K562 (cell line): Measurements from ENCODE around the gene TNN. TPM values are rescaled to one million over a fixed set of nuclear protein-coding genes. Genes with fewer than 3 reads are reported as not detected.

ENCODE experiments used
- BHLHE40 ChIP-seq: IDR thresholded peaks from 2 replicates; pipeline ENCODE4 v1.6.1; 2011; ENCODE audit warnings: low read length, improper control_type of control experiment
- CBX3 ChIP-seq, 2 experiments: IDR thresholded peaks; 1 replicate in 1 of 2; 2 replicates in 1 of 2; pipeline ENCODE4 v1.6.1; 2012; ENCODE audit warnings: inconsistent platforms in 2 of 2, low read length in 2 of 2, borderline replicate concordance in 1 of 2, control low read depth in 1 of 2
- CBX5 ChIP-seq: IDR thresholded peaks from 2 replicates; pipeline ENCODE4 v1.6.1; 2014; ENCODE audit warnings: low read depth, borderline replicate concordance
- ESRRA ChIP-seq: fragments of 450-650 bp; IDR thresholded peaks from 2 replicates; pipeline ENCODE4 v1.6.1; 2014; ENCODE audit warnings: low read depth, mild to moderate bottlenecking, moderate library complexity, borderline replicate concordance
- EZH2 ChIP-seq: IDR thresholded peaks from 2 replicates; pipeline ENCODE4 v1.6.1; 2012; ENCODE audit warnings: low read depth, mild to moderate bottlenecking, inconsistent platforms, low read length, borderline replicate concordance
- GTF2F1 ChIP-seq: IDR thresholded peaks from 2 replicates; pipeline ENCODE4 v1.6.1; 2011; ENCODE audit warnings: low read depth, low read length, improper control_type of control experiment
- KAT8 ChIP-seq: fragments of 450-650 bp; IDR thresholded peaks from 2 replicates; pipeline ENCODE4 v1.6.1; 2016; ENCODE audit warnings: low read depth, mild to moderate bottlenecking
- MAFG ChIP-seq: fragments of 450-650 bp; conservative IDR thresholded peaks from 2 replicates; pipeline ENCODE4 v1.6.1; 2016; ENCODE audit warnings: missing genetic modification characterization, missing compliant biosample characterization
- NFIX ChIP-seq: fragments of 250-450 bp; sonication (Bioruptor Pico); IDR thresholded peaks from 2 replicates; pipeline ENCODE4 v1.4.0; 2020; ENCODE audit warnings: low read depth, mild to moderate bottlenecking, moderate library complexity
- PHF21A ChIP-seq: fragments of 450-650 bp; IDR thresholded peaks from 2 replicates; pipeline ENCODE4 v1.6.1; 2017; ENCODE audit warnings: low read depth, borderline replicate concordance
- POLR2G ChIP-seq: fragments of 200-400 bp; formaldehyde crosslinking; IDR thresholded peaks from 2 replicates; pipeline ENCODE4 v1.6.1; 2017; ENCODE audit warnings: low read depth, mild to moderate bottlenecking, antibody characterized with exemption, low read length, moderate library complexity
- POLR2H ChIP-seq: IDR thresholded peaks from 2 replicates; pipeline ENCODE4 v1.6.1; 2016; ENCODE audit warnings: missing genetic modification characterization, low read depth, mild to moderate bottlenecking, control low read depth, missing compliant biosample characterization, moderate library complexity
- RBM17 ChIP-seq: fragments of 200-400 bp; formaldehyde crosslinking; IDR thresholded peaks from 2 replicates; pipeline ENCODE4 v1.6.1; 2017; ENCODE audit warnings: low read depth, mild to moderate bottlenecking, low read length, borderline replicate concordance
- SMAD4 ChIP-seq: fragments of 250-450 bp; sonication (Bioruptor Pico); conservative IDR thresholded peaks from 2 replicates; pipeline ENCODE4 v1.8.0; 2021; ENCODE audit warnings: inconsistent platforms, mild to moderate bottlenecking, moderate library complexity
- SMARCA4 ChIP-seq: fragments of 450-650 bp; IDR thresholded peaks from 2 replicates; pipeline ENCODE4 v1.6.1; 2016
- STAT5B ChIP-seq: fragments of 250-450 bp; sonication (Bioruptor Pico); IDR thresholded peaks from 2 replicates; pipeline ENCODE4 v1.8.0; 2021; ENCODE audit warnings: mild to moderate bottlenecking, inconsistent platforms
- TAF15 ChIP-seq: fragments of 200-400 bp; formaldehyde crosslinking; IDR thresholded peaks from 2 replicates; pipeline ENCODE4 v1.6.1; 2017; ENCODE audit warnings: mild to moderate bottlenecking, low read depth, low read length, moderate library complexity
- ZNF384 ChIP-seq: IDR thresholded peaks from 2 replicates; pipeline ENCODE4 v1.6.1; 2012; ENCODE audit warnings: low read depth, low read length, improper control_type of control experiment
- polyA plus RNA-seq, 8 experiments: library from polyadenylated mRNA; depleted of rRNA in 4 of 8; stranded (reverse) in 5 of 8; unstranded in 3 of 8; fragments of >200 nt; fragmentation: Nextera tagmentation in 2 of 8; fragmentation: Illumina TruSeq in 1 of 8; extraction: Ambion mirVana in 2 of 8; extraction: Trizol in 1 of 8; gene quantifications; 2 replicates each; pipeline versions ENCODE4 v1.2.1 to v1.2.3, GENCODE V29; 2011 to 2014; ENCODE audit warnings: inconsistent platforms in 1 of 8, missing spikeins in 1 of 8
- total RNA-seq, 7 experiments: library from RNA; depleted of rRNA in 6 of 7; stranded (reverse); fragments of >200 nt in 6 of 7; fragmentation: Illumina TruSeq in 2 of 7; extraction: Trizol in 2 of 7; gene quantifications; 2 replicates each; pipeline versions ENCODE4 v1.2.1 to v1.2.3, GENCODE V29; 2011 to 2021; ENCODE audit warnings: low replicate concordance in 1 of 7
- TF ChIP-seq, protein P1 (sequence below): sonication (generic); formaldehyde crosslinking; IDR thresholded peaks from 2 replicates; pipeline ENCODE4 v1.8.0; 2022; ENCODE audit warnings: missing genetic modification reagents, mild to moderate bottlenecking, borderline replicate concordance
- TF ChIP-seq, protein P2 (sequence below): fragments of 450-650 bp; formaldehyde crosslinking; IDR thresholded peaks from 2 replicates; pipeline ENCODE4 v1.4.0; 2020; ENCODE audit warnings: mild to moderate bottlenecking, moderate library complexity
- TF ChIP-seq, protein P3 (sequence below): fragments of 250-450 bp; sonication (Bioruptor Pico); IDR thresholded peaks from 2 replicates; pipeline ENCODE4 v1.4.0; 2020; ENCODE audit warnings: mild to moderate bottlenecking, moderate library complexity

The TNN gene
- total and polyA plus RNA-seq, 9 of the 15 experiments (the other 6 are each of a cell fraction or from before 2014, with no cell fraction given), result 0.01 to 0.09 (median 0.07) TPM; not detected in 4

GRCh38 chr1:175023043-175023921 lies 44.4 kb upstream of the TNN start, which contains the start of gene MRPS14 (continued):
- TF ChIP-seq, protein P1, sequence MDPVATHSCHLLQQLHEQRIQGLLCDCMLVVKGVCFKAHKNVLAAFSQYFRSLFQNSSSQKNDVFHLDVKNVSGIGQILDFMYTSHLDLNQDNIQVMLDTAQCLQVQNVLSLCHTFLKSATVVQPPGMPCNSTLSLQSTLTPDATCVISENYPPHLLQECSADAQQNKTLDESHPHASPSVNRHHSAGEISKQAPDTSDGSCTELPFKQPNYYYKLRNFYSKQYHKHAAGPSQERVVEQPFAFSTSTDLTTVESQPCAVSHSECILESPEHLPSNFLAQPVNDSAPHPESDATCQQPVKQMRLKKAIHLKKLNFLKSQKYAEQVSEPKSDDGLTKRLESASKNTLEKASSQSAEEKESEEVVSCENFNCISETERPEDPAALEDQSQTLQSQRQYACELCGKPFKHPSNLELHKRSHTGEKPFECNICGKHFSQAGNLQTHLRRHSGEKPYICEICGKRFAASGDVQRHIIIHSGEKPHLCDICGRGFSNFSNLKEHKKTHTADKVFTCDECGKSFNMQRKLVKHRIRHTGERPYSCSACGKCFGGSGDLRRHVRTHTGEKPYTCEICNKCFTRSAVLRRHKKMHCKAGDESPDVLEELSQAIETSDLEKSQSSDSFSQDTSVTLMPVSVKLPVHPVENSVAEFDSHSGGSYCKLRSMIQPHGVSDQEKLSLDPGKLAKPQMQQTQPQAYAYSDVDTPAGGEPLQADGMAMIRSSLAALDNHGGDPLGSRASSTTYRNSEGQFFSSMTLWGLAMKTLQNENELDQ (CRISPR knock-in tag), result no peak
- no peak for TF ChIP-seq GTF2F1
- TF ChIP-seq CBX5, result no peak
- TF ChIP-seq PHF21A, result no peak
- TF ChIP-seq NFIX (CRISPR knock-in tag), result no peak
- TF ChIP-seq POLR2G, result peak; percentile 87
- TF ChIP-seq TAF15, result no peak
- peak; percentile 96 for TF ChIP-seq POLR2H (tag)
- TF ChIP-seq ESRRA, result peak; percentile 92
- peak; percentile 36; the same call in 1 of the 2 replicates for TF ChIP-seq BHLHE40
- no peak for TF ChIP-seq SMAD4 (CRISPR knock-in tag)
- no peak for TF ChIP-seq MAFG (tag)
- TF ChIP-seq, protein P2, sequence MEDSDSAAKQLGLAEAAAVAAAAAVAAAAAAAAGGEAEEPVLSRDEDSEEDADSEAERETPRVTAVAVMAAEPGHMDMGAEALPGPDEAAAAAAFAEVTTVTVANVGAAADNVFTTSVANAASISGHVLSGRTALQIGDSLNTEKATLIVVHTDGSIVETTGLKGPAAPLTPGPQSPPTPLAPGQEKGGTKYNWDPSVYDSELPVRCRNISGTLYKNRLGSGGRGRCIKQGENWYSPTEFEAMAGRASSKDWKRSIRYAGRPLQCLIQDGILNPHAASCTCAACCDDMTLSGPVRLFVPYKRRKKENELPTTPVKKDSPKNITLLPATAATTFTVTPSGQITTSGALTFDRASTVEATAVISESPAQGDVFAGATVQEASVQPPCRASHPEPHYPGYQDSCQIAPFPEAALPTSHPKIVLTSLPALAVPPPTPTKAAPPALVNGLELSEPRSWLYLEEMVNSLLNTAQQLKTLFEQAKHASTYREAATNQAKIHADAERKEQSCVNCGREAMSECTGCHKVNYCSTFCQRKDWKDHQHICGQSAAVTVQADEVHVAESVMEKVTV, result no peak
- peak in 1 of 2 experiments; percentile 64; a peak in 1 of 3 replicates for TF ChIP-seq CBX3 (IDR thresholded peaks at IDR 0.05; ENCODE audit: borderline replicate concordance in 1 of 2, low read length in 2 of 2)
- TF ChIP-seq, protein P3, sequence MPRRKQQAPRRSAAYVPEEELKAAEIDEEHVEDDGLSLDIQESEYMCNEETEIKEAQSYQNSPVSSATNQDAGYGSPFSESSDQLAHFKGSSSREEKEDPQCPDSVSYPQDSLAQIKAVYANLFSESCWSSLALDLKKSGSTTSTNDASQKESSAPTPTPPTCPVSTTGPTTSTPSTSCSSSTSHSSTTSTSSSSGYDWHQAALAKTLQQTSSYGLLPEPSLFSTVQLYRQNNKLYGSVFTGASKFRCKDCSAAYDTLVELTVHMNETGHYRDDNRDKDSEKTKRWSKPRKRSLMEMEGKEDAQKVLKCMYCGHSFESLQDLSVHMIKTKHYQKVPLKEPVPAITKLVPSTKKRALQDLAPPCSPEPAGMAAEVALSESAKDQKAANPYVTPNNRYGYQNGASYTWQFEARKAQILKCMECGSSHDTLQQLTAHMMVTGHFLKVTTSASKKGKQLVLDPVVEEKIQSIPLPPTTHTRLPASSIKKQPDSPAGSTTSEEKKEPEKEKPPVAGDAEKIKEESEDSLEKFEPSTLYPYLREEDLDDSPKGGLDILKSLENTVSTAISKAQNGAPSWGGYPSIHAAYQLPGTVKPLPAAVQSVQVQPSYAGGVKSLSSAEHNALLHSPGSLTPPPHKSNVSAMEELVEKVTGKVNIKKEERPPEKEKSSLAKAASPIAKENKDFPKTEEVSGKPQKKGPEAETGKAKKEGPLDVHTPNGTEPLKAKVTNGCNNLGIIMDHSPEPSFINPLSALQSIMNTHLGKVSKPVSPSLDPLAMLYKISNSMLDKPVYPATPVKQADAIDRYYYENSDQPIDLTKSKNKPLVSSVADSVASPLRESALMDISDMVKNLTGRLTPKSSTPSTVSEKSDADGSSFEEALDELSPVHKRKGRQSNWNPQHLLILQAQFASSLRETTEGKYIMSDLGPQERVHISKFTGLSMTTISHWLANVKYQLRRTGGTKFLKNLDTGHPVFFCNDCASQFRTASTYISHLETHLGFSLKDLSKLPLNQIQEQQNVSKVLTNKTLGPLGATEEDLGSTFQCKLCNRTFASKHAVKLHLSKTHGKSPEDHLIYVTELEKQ (CRISPR knock-in tag), result no peak
- no peak for TF ChIP-seq RBM17
- no peak for TF ChIP-seq EZH2
- TF ChIP-seq ZNF384, result peak; percentile 85
- TF ChIP-seq STAT5B (CRISPR knock-in tag), result no peak
- no peak for TF ChIP-seq KAT8
- peak; percentile 29; the same call in 1 of the 2 replicates for TF ChIP-seq SMARCA4
